Measurements from ENCODE around the gene LAYN.

GRCh38 chr11:111601979-111602864 is 61.7 kb downstream of the LAYN start, which contains the start of gene SIK2:
- no peak for TF ChIP-seq HOXA7 (CRISPR knock-in tag; IDR thresholded peaks at IDR 0.05)
- TF ChIP-seq, protein P1, sequence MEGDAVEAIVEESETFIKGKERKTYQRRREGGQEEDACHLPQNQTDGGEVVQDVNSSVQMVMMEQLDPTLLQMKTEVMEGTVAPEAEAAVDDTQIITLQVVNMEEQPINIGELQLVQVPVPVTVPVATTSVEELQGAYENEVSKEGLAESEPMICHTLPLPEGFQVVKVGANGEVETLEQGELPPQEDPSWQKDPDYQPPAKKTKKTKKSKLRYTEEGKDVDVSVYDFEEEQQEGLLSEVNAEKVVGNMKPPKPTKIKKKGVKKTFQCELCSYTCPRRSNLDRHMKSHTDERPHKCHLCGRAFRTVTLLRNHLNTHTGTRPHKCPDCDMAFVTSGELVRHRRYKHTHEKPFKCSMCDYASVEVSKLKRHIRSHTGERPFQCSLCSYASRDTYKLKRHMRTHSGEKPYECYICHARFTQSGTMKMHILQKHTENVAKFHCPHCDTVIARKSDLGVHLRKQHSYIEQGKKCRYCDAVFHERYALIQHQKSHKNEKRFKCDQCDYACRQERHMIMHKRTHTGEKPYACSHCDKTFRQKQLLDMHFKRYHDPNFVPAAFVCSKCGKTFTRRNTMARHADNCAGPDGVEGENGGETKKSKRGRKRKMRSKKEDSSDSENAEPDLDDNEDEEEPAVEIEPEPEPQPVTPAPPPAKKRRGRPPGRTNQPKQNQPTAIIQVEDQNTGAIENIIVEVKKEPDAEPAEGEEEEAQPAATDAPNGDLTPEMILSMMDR (IDR thresholded peaks at IDR 0.05) = peak; percentile 84
- TF ChIP-seq RAD21 (conservative IDR thresholded peaks at IDR 0.05 in 1 of 2, IDR thresholded peaks at IDR 0.05 in 1 of 2) = peak; percentile 86 to 96
- no peak for TF ChIP-seq EHF (CRISPR knock-in tag; IDR thresholded peaks at IDR 0.05)
- peak; percentile 56; the same call in 1 of the 2 replicates for TF ChIP-seq MYC (IDR thresholded peaks at IDR 0.05; ENCODE audit: borderline replicate concordance, low read length)
- TF ChIP-seq JUN (IDR thresholded peaks at IDR 0.05) = peak in 1 of 2 experiments; percentile 30; a peak in 1 of 5 replicates
- no peak for TF ChIP-seq NPAS2 (CRISPR knock-in tag; IDR thresholded peaks at IDR 0.05; ENCODE audit: borderline replicate concordance)

All from A549 (cell line).